Measurements from ENCODE around the gene PHF3. TPM values are rescaled to one million over a fixed set of nuclear protein-coding genes. Genes with fewer than 3 reads are reported as not detected.

PHF3 gene
- total RNA-seq, 2 donors from 2014 or later = 68.2 to 72.5 TPM

DNA sequence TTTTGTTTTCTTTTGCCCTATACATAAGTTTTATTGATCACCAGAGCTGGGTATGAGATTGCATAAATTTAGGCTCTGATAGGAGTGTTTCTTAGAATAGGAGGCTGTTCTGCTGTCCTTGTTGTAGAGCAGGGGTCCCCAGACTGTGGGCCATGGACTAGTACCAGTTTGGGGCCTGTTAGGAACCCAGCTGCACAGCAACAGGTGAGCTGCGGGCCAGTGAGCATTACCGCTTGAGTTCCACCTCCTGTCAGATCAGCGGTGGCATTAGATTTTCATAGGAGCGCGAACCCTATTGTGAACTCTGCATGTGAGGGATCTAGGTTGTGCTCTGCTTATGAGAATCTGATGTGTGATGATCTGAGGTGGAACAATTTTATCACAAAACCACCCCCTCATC, 26.2 kb downstream of the PHF3 start:
- H3K27ac Mint-ChIP-seq = no peak overlapping the region
- TF ChIP-seq, protein P1, sequence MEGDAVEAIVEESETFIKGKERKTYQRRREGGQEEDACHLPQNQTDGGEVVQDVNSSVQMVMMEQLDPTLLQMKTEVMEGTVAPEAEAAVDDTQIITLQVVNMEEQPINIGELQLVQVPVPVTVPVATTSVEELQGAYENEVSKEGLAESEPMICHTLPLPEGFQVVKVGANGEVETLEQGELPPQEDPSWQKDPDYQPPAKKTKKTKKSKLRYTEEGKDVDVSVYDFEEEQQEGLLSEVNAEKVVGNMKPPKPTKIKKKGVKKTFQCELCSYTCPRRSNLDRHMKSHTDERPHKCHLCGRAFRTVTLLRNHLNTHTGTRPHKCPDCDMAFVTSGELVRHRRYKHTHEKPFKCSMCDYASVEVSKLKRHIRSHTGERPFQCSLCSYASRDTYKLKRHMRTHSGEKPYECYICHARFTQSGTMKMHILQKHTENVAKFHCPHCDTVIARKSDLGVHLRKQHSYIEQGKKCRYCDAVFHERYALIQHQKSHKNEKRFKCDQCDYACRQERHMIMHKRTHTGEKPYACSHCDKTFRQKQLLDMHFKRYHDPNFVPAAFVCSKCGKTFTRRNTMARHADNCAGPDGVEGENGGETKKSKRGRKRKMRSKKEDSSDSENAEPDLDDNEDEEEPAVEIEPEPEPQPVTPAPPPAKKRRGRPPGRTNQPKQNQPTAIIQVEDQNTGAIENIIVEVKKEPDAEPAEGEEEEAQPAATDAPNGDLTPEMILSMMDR (conservative IDR thresholded peaks at IDR 0.05) = no peak

DNA sequence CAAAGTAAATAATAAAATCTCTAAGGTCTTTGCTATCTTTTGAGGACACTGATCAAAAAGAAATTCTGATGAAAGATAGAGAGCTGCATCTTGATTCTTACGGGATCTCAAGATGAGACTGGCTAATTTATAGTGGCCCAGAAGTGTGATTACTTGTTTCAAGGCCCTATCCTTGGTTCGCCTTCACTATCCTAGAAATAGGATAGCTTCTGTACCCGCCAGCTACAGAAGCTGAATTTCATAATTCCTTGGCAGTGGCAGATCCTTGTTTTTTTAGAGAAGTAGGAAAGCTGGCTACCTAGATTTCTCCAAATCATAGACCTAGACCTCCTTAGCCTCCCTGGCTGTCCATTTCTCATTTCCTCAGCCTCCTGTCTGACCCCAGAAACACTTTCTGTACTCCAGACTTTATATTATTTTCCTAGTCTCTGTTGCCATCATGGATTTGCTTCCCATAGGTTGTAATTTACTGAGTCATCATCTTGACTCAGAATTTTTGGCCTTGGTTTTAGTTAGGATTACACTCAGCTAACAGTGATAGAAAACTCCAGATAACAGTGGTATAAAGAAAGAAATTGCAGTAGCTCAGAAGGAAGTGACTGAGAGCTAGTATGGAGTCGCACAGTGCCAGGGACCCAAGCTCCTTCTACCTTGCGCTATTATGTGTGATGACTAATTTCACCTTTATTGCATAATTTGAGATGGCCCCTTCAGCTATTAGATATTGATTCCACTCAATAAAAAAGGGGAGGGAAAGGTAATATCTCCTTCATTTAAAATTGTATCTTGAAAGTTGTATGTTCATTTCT, 27.7 kb downstream of the PHF3 start:
- no peak for DNase-seq
- Mint-ChIP-seq H3K4me1 (peaks cover 14% of the 10 kb centered on the region), H3K27me3 (ENCODE audit: insufficient read depth) (no peaks in the 10 kb centered on the region), H3K4me3 (no peak overlapping the region), H3K27ac (no peak overlapping the region), H3K36me3 (ENCODE audit: low read depth) (no peaks in the 10 kb centered on the region), H3K9me3 (no peaks in the 10 kb centered on the region)
- Histone ChIP-seq H3K27me3 (ENCODE audit: control insufficient read depth, insufficient read depth, low read length, poor library complexity, severe bottlenecking) (no peaks in the 10 kb centered on the region), H3K27ac (ENCODE audit: low read depth, low read length) (no peak overlapping the region), H3K4me3 (ENCODE audit: low read length) (no peak overlapping the region), H3K9me3 (ENCODE audit: control insufficient read depth, low read length) (no peaks in the 10 kb centered on the region), H3K9ac (ENCODE audit: extremely low read depth, low read length, poor library complexity, severe bottlenecking) (no peak overlapping the region), H3K4me1 (ENCODE audit: control insufficient read depth, insufficient read depth, low read length) (peaks cover 3% of the 10 kb centered on the region), H3K36me3 (ENCODE audit: control insufficient read depth, insufficient read depth, low read length) (no peaks in the 10 kb centered on the region)
- TF ChIP-seq, protein P1 (conservative IDR thresholded peaks at IDR 0.05) = no peak
- 92 to 96% methylated on average over 1 to 5 of the region's 5 CpGs for WGBS, 2 experiments (ENCODE audit: insufficient coverage in 1 of 2, insufficient read length in 1 of 2)

More for the DNA sequence above, 26.2 kb downstream of the PHF3 start:
- peaks cover 14% of the 10 kb centered on the region for H3K4me1 Mint-ChIP-seq
- no peaks in the 10 kb centered on the region for H3K36me3 ChIP-seq (ENCODE audit: control insufficient read depth, insufficient read depth, low read length)
- peaks cover 3% of the 10 kb centered on the region for H3K4me1 ChIP-seq (ENCODE audit: control insufficient read depth, insufficient read depth, low read length)
- no peak overlapping the region for H3K27ac ChIP-seq (ENCODE audit: low read depth, low read length)
- H3K4me3 Mint-ChIP-seq = no peak overlapping the region
- no peaks in the 10 kb centered on the region for H3K27me3 Mint-ChIP-seq (ENCODE audit: insufficient read depth)
- no peaks in the 10 kb centered on the region for H3K27me3 ChIP-seq (ENCODE audit: control insufficient read depth, insufficient read depth, low read length, poor library complexity, severe bottlenecking)
- H3K9me3 Mint-ChIP-seq = no peaks in the 10 kb centered on the region
- no peak overlapping the region for H3K4me3 ChIP-seq (ENCODE audit: low read length)
- no peaks in the 10 kb centered on the region for H3K36me3 Mint-ChIP-seq (ENCODE audit: low read depth)
- H3K9me3 ChIP-seq (ENCODE audit: control insufficient read depth, low read length) = no peaks in the 10 kb centered on the region
- no peak overlapping the region for H3K9ac ChIP-seq (ENCODE audit: extremely low read depth, low read length, poor library complexity, severe bottlenecking)
- WGBS, 2 experiments (ENCODE audit: insufficient coverage in 1 of 2, insufficient read length in 1 of 2) = 98 to 100% methylated on average over 4 to 5 of the region's 5 CpGs
- DNase-seq = no peak

DNA sequence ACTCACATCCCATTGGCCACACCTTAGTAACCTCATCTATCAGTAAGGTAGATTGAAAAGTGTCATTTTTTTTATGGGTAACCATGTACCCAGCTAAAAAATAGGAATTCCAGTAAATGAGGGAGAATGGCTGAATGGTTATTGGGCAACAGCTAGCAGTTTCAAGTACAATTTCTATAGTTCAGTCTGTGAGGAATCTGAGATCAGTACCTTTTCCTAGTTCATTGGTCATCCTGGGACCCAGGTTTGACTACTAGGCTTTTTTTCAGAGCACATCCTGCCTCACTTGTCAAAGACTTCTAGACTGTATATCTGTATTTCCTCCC, 28.3 kb downstream of the PHF3 start:
- peaks cover 14% of the 10 kb centered on the region for H3K4me1 Mint-ChIP-seq
- H3K4me1 ChIP-seq (ENCODE audit: control insufficient read depth, insufficient read depth, low read length) = peaks cover 3% of the 10 kb centered on the region
- no peak for DNase-seq
- H3K27ac ChIP-seq (ENCODE audit: low read depth, low read length) = no peak overlapping the region
- TF ChIP-seq, protein P1 (conservative IDR thresholded peaks at IDR 0.05) = no peak
- H3K4me3 Mint-ChIP-seq = no peak overlapping the region
- H3K36me3 ChIP-seq (ENCODE audit: control insufficient read depth, insufficient read depth, low read length) = no peaks in the 10 kb centered on the region
- H3K9me3 Mint-ChIP-seq = no peaks in the 10 kb centered on the region
- no peak overlapping the region for H3K4me3 ChIP-seq (ENCODE audit: low read length)
- no peaks in the 10 kb centered on the region for H3K27me3 ChIP-seq (ENCODE audit: control insufficient read depth, insufficient read depth, low read length, poor library complexity, severe bottlenecking)
- no peak overlapping the region for H3K9ac ChIP-seq (ENCODE audit: extremely low read depth, low read length, poor library complexity, severe bottlenecking)
- no peaks in the 10 kb centered on the region for H3K9me3 ChIP-seq (ENCODE audit: control insufficient read depth, low read length)
- no peaks in the 10 kb centered on the region for H3K36me3 Mint-ChIP-seq (ENCODE audit: low read depth)
- H3K27ac Mint-ChIP-seq = no peak overlapping the region
- no peaks in the 10 kb centered on the region for H3K27me3 Mint-ChIP-seq (ENCODE audit: insufficient read depth)
